GM11168 (cell line): ENCODE data around the gene LPP.

Experiments
- in situ Hi-C: fragments of 300-500 bp; cut with MboI; formaldehyde crosslinking; loops from one replicate; pipeline ENCODE4 v1.12.0; 2022; ENCODE audit warnings: low sequenced_read_pairs; ENCODE audit not compliant: unreplicated experiment

Gene LPP

DNA sequence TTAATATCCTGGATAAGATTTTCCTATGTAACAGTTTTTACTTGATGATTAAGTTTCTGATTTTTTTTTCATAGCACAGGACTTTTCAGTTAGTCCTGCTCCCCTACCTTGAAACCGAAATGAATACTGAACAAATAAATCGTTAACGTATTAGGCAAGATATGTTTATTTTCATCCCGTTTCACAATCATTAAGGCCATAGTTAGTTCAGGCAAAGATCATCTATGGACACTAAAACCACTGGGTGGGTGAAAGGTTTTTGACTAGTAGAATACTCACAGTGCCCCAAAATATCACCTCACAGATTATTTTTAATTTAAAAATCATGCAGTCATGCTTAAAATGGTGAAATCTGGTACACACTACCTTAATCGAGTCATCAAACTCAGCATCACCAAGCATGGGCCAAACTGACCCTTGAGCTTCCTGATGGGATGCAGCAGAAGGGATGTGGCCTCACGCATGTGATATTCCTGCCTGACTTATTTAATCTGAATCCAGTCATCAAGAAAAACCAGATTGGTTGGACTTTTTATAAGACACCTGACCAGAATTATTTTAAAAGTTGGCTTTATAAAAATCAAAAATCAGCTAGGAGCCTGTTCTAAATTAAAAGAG is 365.0 kb downstream of the LPP start:
- in situ Hi-C loops, result no loop called here

DNA sequence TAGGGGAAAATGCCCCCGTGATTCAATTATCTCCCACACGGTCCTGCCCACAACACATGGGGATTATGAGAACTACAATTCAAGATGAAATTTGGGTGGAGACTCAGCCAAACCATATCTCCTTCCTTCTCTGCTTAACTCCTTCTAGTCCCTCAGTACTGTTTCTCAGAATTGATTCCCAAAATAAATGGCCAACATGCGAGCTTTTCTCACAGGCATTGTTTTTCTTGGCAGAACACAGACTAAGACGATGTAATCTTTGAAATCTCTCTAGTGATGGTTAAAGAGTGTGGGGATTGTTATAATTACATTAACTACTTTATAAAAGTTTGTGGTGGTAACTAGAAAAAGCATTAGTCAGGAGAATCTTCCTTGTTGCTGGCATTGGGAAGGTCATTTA is 366.5 kb downstream of the LPP start:
- in situ Hi-C loops, result no loop called here

DNA sequence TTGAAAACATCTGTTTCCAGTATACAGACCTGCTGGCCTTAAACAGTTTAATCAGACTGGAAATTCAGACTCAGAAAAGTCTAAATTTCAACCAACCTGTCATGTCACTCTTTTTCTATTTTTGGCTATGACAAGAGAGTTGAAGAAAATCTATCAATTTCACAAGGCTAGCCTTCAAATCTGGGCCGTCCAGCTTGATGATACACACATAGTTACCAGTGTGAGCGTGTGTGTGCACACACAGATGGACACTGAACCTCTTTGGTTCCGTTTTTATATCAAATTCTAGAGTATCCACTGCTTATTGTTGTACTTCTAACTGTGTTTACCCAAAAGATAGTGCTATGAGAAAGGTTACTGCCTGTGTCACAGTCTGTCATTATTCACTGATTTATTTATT is 368.2 kb downstream of the LPP start:
- in situ Hi-C loops, result no loop called here

- in situ Hi-C loops, result no loop called here
Observed at GRCh38 chr3:188523291-188523690, 369.3 kb downstream of the LPP start.

- in situ Hi-C loops, result no loop called here
Observed at GRCh38 chr3:188524052-188524451, 370.1 kb downstream of the LPP start.

GRCh38 chr3:188526057-188526456 is 372.1 kb downstream of the LPP start:
- in situ Hi-C loops, result no loop called here

- in situ Hi-C loops, result no loop called here
Observed at GRCh38 chr3:188527389-188527788, 373.4 kb downstream of the LPP start.

DNA sequence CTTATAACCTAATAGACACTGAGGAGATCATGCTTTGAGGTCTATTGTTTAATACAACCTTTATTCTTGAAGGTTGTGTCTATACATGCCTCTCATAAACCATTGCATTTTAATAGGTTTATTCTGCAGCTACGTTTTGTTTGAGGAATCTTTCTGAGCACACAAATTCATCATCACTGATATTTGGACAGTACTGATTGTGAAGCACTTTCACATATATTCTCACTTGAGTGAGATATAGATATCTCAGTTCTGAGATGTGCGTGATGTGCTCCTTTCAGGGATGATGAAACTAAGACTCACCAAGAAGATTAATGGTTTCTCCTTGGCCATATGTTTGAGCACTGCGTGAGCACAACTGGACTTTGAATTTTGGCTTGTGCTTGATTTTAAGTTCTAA is 374.4 kb downstream of the LPP start:
- in situ Hi-C loops, result no loop called here

- in situ Hi-C loops, result no loop called here
Observed at GRCh38 chr3:188529228-188529627, 375.3 kb downstream of the LPP start.

DNA sequence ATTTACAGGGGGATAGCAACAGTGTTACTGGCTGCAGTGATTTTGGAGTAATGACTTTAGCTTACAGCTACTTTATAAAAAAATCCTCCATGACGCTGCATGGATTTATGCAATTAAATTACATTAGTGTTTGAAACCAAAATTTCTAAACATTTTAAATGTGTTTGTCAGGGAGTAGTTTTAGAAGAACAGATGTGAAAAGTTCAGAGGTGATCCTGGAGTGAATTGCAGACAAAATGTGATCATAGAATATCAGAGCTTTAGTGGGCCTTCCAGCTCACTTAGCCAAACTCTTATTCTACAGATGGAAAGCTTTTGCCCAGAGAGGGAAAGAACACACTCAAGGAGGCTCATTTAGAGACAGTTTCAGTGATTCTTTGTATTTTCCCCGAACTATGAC is 376.3 kb downstream of the LPP start:
- in situ Hi-C loops, result no loop called here

DNA sequence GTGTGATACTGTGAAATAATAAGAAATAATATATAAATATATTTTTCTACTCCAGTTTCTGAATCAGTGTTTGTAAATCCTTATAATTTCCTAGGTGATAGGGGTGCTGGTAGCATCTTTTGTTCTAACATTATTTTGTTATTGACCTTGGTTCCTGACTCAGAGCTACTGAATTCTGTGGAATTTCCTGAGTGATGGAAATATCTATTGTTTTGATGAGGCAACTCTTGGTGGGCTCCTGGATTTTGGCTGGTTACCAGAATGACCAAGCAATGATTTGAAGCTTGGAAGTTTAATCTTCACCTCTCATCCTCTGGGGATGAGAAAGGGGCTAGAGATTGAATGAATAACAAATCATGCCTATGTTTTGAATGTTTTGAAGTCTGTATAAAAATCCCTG is 377.3 kb downstream of the LPP start:
- in situ Hi-C loops, result no loop called here

DNA sequence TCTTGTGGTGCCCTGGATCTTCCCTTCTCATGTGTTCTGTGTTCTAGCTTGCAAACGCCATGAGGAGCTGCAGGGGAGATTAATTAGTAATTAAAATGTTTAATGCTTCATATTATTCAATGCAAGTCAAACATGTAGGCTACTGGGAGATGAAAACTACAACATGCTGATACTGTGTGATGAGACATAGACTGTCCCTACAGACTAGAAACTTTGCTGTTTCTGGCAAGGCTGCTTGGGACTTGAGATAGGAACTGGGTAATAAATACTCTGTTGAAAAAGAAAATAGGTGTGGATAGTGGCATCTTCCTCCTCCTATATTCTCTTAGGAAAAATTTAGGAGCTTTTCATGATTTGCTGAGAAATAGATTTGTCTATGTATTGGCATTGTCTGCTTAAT is 379.2 kb downstream of the LPP start:
- in situ Hi-C loops, result no loop called here

- in situ Hi-C loops, result no loop called here
Observed at GRCh38 chr3:188533612-188534357, 379.8 kb downstream of the LPP start.

DNA sequence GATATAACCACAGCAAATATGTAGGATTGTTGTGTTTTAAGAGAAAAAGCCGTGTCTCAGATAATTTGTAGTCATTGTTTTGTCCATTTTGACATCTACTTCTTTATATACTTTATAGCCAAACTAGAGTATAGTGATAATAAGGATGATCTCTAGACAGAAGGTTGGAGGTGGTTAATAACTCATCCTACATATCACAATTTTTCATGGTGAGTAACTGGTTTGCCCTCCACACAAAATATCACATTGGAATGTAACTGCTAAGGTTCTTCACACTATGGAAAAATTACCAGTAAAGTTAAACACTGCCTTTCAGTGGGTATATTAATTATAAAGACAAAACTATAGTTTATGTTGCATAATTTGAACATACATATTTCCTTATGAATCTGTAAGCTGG is 380.7 kb downstream of the LPP start:
- in situ Hi-C loops, result no loop called here

DNA sequence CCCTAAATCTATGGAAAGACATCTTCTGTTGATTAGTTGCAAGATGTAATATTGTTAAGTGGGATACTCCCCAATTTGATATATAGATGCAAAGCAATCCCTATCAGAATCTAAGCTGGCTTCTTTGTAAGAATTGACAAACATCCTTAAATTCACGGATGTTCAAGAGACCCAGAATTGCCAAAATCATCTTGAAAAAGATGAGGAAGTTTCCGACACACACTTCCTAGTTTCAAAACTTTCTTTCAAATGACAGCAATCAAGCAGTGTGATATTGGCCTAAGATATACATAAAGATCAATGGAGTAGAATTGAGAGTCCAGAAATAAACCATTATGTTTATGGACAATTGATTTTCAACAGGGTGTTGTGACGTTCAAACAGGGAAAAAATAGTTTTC is 383.6 kb downstream of the LPP start:
- in situ Hi-C loops, result no loop called here

DNA sequence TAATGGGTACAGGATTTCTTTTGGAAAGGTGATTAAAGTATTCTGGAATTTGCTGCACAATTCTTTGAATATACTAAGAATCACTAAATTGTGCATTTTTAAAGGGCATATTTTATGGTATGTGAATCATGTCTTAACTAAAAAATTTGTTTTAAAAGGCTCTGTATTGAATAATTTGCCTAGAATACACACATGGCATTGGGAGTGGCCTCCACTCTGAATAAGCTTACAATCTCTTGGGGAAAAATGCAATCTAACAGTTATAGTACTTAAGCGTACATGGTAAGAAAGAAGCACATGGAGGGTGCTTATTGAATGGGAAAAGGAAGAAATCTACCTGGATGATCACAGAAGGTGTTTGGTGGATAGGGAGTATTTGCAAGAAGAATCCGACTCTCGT is 385.1 kb downstream of the LPP start:
- in situ Hi-C loops, result no loop called here

DNA sequence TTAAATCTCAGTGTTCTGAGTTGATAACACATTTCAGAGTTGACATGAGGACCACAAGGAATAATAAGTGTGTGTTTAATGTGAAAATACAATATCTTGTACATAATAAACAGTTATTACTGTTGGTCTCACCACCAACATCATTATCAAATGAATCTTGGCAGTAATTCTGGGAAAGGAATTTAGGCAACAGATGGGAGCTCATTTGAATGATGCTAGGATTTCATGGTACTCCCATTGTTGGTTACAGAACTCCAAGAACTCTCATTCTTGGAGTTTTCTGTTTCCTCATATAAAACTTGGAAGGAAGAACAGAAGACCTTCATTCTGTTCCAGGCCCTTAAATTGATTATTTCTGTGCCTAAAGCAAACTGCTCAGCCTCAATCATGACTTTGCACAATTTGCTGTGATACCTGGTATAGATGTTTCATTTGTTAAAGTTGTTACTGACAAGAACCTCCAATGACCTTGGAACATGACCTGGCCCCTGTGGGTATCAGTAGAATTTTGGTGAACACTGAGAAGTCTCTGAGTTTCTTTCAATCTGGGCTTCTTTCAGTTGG is 385.8 kb downstream of the LPP start:
- in situ Hi-C loops, result no loop called here

- in situ Hi-C loops, result no loop called here
Observed at GRCh38 chr3:188542196-188542595, 388.2 kb downstream of the LPP start.

GRCh38 chr3:188544012-188544411 is 390.1 kb downstream of the LPP start:
- in situ Hi-C loops, result no loop called here

DNA sequence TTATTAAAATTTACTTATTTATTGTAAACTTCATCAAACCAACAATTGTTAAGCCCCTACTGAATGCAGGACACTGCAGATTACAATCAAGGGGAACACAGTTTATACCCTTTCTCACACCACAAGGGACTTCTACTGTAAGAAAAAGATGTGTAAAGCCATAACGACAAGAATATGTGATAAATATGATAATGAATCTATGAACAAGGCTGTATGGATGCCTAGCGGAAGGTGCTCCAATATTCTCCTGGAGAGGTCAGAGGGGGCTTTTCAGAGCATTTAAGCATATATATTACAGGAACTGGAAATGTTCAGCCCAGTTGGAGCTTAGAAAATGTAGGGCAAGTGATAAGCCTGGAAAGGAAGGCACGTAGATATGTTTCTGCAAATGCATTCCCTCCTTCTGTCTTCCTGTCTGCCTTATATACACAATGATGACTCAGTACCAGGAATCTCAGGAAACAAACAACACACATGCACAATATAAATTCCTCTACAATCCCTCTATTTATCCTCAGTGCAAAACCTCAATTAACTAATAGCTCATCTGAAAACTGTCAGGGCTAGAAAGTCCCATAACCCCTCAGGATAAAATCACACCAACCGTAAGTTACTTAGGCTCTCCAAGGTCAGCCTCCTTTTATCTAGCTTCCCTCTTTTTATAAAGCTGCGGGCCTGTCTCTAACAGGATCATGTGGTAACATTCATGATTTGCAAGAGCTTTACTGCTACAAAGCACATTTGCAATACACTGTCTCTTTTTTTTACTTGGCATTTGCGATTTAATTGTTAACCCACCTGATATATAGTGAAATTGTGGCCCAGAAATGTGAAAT is 393.1 kb downstream of the LPP start:
- in situ Hi-C loops, result no loop called here

DNA sequence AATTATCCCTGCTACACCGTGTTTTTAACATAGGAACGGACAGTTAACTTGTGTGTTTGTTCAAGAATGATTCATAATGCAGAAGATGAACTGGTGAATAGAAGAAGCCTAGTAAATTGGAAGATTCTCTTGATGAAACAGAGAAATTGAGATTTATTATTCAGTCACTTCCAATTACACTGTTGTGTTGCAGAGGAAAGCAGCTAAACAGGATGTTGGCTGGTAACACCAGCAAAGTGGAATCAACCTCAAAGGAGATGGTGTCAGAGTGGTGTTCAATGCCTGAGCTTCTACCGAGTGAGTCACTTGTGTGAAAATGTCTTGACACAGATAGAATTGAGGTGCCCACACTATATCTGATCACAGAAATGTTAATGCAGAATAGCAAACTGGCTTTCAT is 399.6 kb downstream of the LPP start:
- in situ Hi-C loops, result no loop called here
